ENCODE measurements around the gene SREBF1. TPM values are rescaled to one million over a fixed set of nuclear protein-coding genes. Genes with fewer than 3 reads are reported as not detected.

The SREBF1 gene
- total RNA-seq, 1 donor from 2014 or later, result 84.0 TPM

GRCh38 chr17:17873450-17873991 is 36.7 kb upstream of the SREBF1 start:
- peaks cover 37% of the 10 kb centered on the region for H3K4me1 ChIP-seq
- no peak for DNase-seq (ENCODE audit: extremely low spot score in 2 of 2)
- TF ChIP-seq CTCF (IDR thresholded peaks at IDR 0.05) (no peak), POLR2AphosphoS5 (IDR thresholded peaks at IDR 0.05; ENCODE audit: insufficient read depth in 1 of 2, low read depth in 1 of 2) (no peak), POLR2A (IDR thresholded peaks at IDR 0.05) (no peak)

GRCh38 chr17:17872547-17873345 is 36.0 kb upstream of the SREBF1 start:
- Histone ChIP-seq H3K4me1 (peaks cover 34% of the 10 kb centered on the region), H3K27me3 (no peaks in the 10 kb centered on the region), H3K9me3 (no peaks in the 10 kb centered on the region), H3K27ac (no peak overlapping the region), H3K36me3 (peaks cover 0 to 9% of the 10 kb centered on the region in 2 donors), H3K4me3 (no peak overlapping the region)
- no peak for DNase-seq (ENCODE audit: extremely low spot score in 2 of 2)
- intact Hi-C loops (cut with DNase I), result loop anchor here (10.0 kb wide), 1 partner anchor 568 kb away; the partner anchor contains the start of gene NT5M
- TF ChIP-seq POLR2A (IDR thresholded peaks at IDR 0.05) (no peak), CTCF (IDR thresholded peaks at IDR 0.05) (no peak)

More at GRCh38 chr17:17873450-17873991, 36.7 kb upstream of the SREBF1 start:
- no peak overlapping the region for H3K27ac ChIP-seq
- H3K9me3 ChIP-seq, result no peaks in the 10 kb centered on the region
- H3K4me3 ChIP-seq, result no peak overlapping the region
- intact Hi-C loops (cut with DNase I), result loop anchor here (10.0 kb wide), 1 partner anchor 569 kb away; the partner anchor contains the start of gene NT5M
- H3K36me3 ChIP-seq, result peaks cover 0 to 4% of the 10 kb centered on the region in 2 donors
- H3K27me3 ChIP-seq, result no peaks in the 10 kb centered on the region

- intact Hi-C loops (cut with DNase I), result loop anchor here (10.0 kb wide), 1 partner anchor 567 kb away; the partner anchor contains the start of gene NT5M
- H3K4me1 ChIP-seq, result peaks cover 26% of the 10 kb centered on the region
- DNase-seq (ENCODE audit: extremely low spot score in 2 of 2), result no peak
- no peak overlapping the region for H3K4me3 ChIP-seq
- H3K36me3 ChIP-seq, result peaks cover 0 to 15% of the 10 kb centered on the region in 2 donors
- H3K27ac ChIP-seq, result no peak overlapping the region
- H3K27me3 ChIP-seq, result no peaks in the 10 kb centered on the region
- H3K9me3 ChIP-seq, result no peaks in the 10 kb centered on the region
- TF ChIP-seq POLR2A (IDR thresholded peaks at IDR 0.05) (no peak), POLR2AphosphoS5 (IDR thresholded peaks at IDR 0.05; ENCODE audit: insufficient read depth in 1 of 2, low read depth in 1 of 2) (no peak), CTCF (IDR thresholded peaks at IDR 0.05) (no peak)
These were observed 35.1 kb upstream of the SREBF1 start for GRCh38 chr17:17871913-17872312.

- no peak for DNase-seq (ENCODE audit: extremely low spot score in 2 of 2)
- peaks cover 0 to 26% of the 10 kb centered on the region in 2 donors for H3K36me3 ChIP-seq
- intact Hi-C loops (cut with DNase I), result loop anchor here (10.0 kb wide), 1 partner anchor 565 kb away; the partner anchor contains the start of gene NT5M
- no peaks in the 10 kb centered on the region for H3K27me3 ChIP-seq
- TF ChIP-seq POLR2A (IDR thresholded peaks at IDR 0.05) (no peak), POLR2AphosphoS5 (IDR thresholded peaks at IDR 0.05; ENCODE audit: insufficient read depth in 1 of 2, low read depth in 1 of 2) (no peak), CTCF (IDR thresholded peaks at IDR 0.05) (no peak)
- no peak overlapping the region for H3K4me3 ChIP-seq
- H3K27ac ChIP-seq, result no peak overlapping the region
- no peaks in the 10 kb centered on the region for H3K9me3 ChIP-seq
- H3K4me1 ChIP-seq, result peaks cover 10% of the 10 kb centered on the region
These were observed 33.5 kb upstream of the SREBF1 start for GRCh38 chr17:17870247-17870646.
